ENCODE results near the gene HOXD8.
A peak's percentile ranks its signal among the peaks of the same experiment; 100 is the strongest.

HOXD8 gene

GRCh38 chr2:176106581-176107539, 22.6 kb upstream of the HOXD8 start, which contains the start of gene HOXD11 (continued):
- TF ChIP-seq ZNF18 (tag by site-specific recombination; IDR thresholded peaks at IDR 0.05) (peak; percentile 13; the same call in 1 of the 2 replicates), HOXA7 (CRISPR knock-in tag; IDR thresholded peaks at IDR 0.05; ENCODE audit: borderline replicate concordance) (no peak), MEIS1 (CRISPR knock-in tag; IDR thresholded peaks at IDR 0.05; ENCODE audit: borderline replicate concordance) (no peak), ZNF416 (tag by site-specific recombination; IDR thresholded peaks at IDR 0.05) (no peak), ZNF48 (tag by site-specific recombination; IDR thresholded peaks at IDR 0.05) (no peak), ZBTB21 (tag by site-specific recombination; IDR thresholded peaks at IDR 0.05) (no peak; the same call in 1 of the 2 replicates), ZNF221 (tag by site-specific recombination; IDR thresholded peaks at IDR 0.05; ENCODE audit: borderline replicate concordance) (no peak), ZNF23 (tag by site-specific recombination; IDR thresholded peaks at IDR 0.05; ENCODE audit: borderline replicate concordance) (no peak), ZNF837 (tag by site-specific recombination; IDR thresholded peaks at IDR 0.05) (0 out of 2 replicates have a peak, but pooled peaks have one; percentile 49), ZNF777 (tag by site-specific recombination; IDR thresholded peaks at IDR 0.05; ENCODE audit: borderline replicate concordance) (no peak), ZNF292 (tag by site-specific recombination; IDR thresholded peaks at IDR 0.05; ENCODE audit: borderline replicate concordance, low read depth) (no peak), ZNF549 (tag by site-specific recombination; IDR thresholded peaks at IDR 0.05) (no peak), ZFP37 (tag by site-specific recombination; IDR thresholded peaks at IDR 0.05) (peak; percentile 85; the same call in 1 of the 2 replicates), AEBP2 (tag by site-specific recombination; IDR thresholded peaks at IDR 0.05; ENCODE audit: borderline replicate concordance) (no peak), ZNF677 (tag by site-specific recombination; IDR thresholded peaks at IDR 0.05) (no peak), ZNF639 (tag by site-specific recombination; IDR thresholded peaks at IDR 0.05) (no peak; the same call in none of the 2 replicates), ZNF157 (tag by site-specific recombination; IDR thresholded peaks at IDR 0.05) (no peak), KLF10 (tag by site-specific recombination; IDR thresholded peaks at IDR 0.05) (peak; percentile 72), ELK4 (IDR thresholded peaks at IDR 0.05; ENCODE audit: borderline replicate concordance, low read depth, low read length) (no peak), ZNF670 (tag by site-specific recombination; IDR thresholded peaks at IDR 0.05; ENCODE audit: low read depth) (no peak), ZNF629 (tag by site-specific recombination; IDR thresholded peaks at IDR 0.05) (peak; percentile 78), ZFHX2 (tag by site-specific recombination; conservative IDR thresholded peaks at IDR 0.05) (peak; percentile 67), ZNF792 (tag by site-specific recombination; IDR thresholded peaks at IDR 0.05) (peak; percentile 59; the same call in 1 of the 2 replicates), ZFP41 (tag by site-specific recombination; IDR thresholded peaks at IDR 0.05; ENCODE audit: borderline replicate concordance) (no peak), PRDM4 (tag by site-specific recombination; IDR thresholded peaks at IDR 0.05) (peak; percentile 76), GFI1B (tag by site-specific recombination; IDR thresholded peaks at IDR 0.05) (0 out of 2 replicates have a peak, but pooled peaks have one; percentile 49), ZNF341 (tag by site-specific recombination; IDR thresholded peaks at IDR 0.05; ENCODE audit: low read depth) (peak; percentile 86), ZNF529 (tag by site-specific recombination; IDR thresholded peaks at IDR 0.05; ENCODE audit: insufficient replicate concordance) (no peak), MYNN (tag by site-specific recombination; IDR thresholded peaks at IDR 0.05; ENCODE audit: borderline replicate concordance) (no peak), ZNF561 (tag by site-specific recombination; IDR thresholded peaks at IDR 0.05; ENCODE audit: borderline replicate concordance) (peak; percentile 61; the same call in 1 of the 2 replicates), ZFP3 (tag by site-specific recombination; IDR thresholded peaks at IDR 0.05; ENCODE audit: low read depth) (no peak)
